H9 (cell line): ENCODE results near the gene PDIA4. TPM values are rescaled to one million over a fixed set of nuclear protein-coding genes. Genes with fewer than 3 reads are reported as not detected.

Experiments used
- DNase-seq: peaks from one replicate; pipeline ENCODE4 v3.0.0-alpha.2; 2017
- H2AFZ ChIP-seq: one replicate; pipeline ENCODE4 v1.6.1; 2013; ENCODE audit warnings: mild to moderate bottlenecking, low read length, control low read depth, moderate library complexity
- H2AK5ac ChIP-seq: 2 replicates; pipeline ENCODE4 v1.6.1; 2013; ENCODE audit warnings: low read length, control low read depth, mixed read lengths; ENCODE audit not compliant: insufficient read length
- H2BK120ac ChIP-seq: one replicate; pipeline ENCODE4 v1.6.1; 2013; ENCODE audit warnings: low read depth, mild to moderate bottlenecking, low read length, control low read depth, inconsistent platforms; ENCODE audit not compliant: poor library complexity, severe bottlenecking
- H2BK12ac ChIP-seq: 2 replicates; pipeline ENCODE4 v1.6.1; 2013; ENCODE audit warnings: low read length, control low read depth, mixed read lengths, low read depth; ENCODE audit not compliant: insufficient read length
- H2BK15ac ChIP-seq: 2 replicates; pipeline ENCODE4 v1.6.1; 2013; ENCODE audit warnings: low read depth, low read length, control low read depth
- H2BK20ac ChIP-seq: one replicate; pipeline ENCODE4 v1.6.1; 2013; ENCODE audit warnings: low read depth, mild to moderate bottlenecking, low read length, control low read depth, inconsistent platforms; ENCODE audit not compliant: poor library complexity, severe bottlenecking
- H2BK5ac ChIP-seq: 2 replicates; pipeline ENCODE4 v1.6.1; 2013; ENCODE audit warnings: low read length, control low read depth, mixed read lengths; ENCODE audit not compliant: insufficient read length
- H3K14ac ChIP-seq: 2 replicates; pipeline ENCODE4 v1.6.1; 2013; ENCODE audit warnings: low read length, control low read depth; ENCODE audit not compliant: insufficient read depth
- H3K18ac ChIP-seq: 2 replicates; pipeline ENCODE4 v1.6.1; 2013; ENCODE audit warnings: low read depth, mild to moderate bottlenecking, mixed read lengths, low read length, control low read depth; ENCODE audit not compliant: insufficient read length
- H3K23ac ChIP-seq: 2 replicates; pipeline ENCODE4 v1.6.1; 2013; ENCODE audit warnings: low read length, control low read depth, mixed read lengths, low read depth; ENCODE audit not compliant: insufficient read length
- H3K23me2 ChIP-seq: 2 replicates; pipeline ENCODE4 v1.6.1; 2013; ENCODE audit warnings: low read depth, mild to moderate bottlenecking, mixed read lengths, low read length, control low read depth; ENCODE audit not compliant: insufficient read length, poor library complexity, severe bottlenecking
- H3K27ac ChIP-seq: 2 replicates; pipeline ENCODE4 v1.5.1; 2013; ENCODE audit warnings: low read length, control low read depth, mixed read lengths, low read depth; ENCODE audit not compliant: insufficient read length
- H3K27me3 ChIP-seq: 2 replicates; pipeline ENCODE4 v1.6.1; 2013; ENCODE audit warnings: low read length, control low read depth, inconsistent platforms; ENCODE audit not compliant: insufficient read depth
- H3K4ac ChIP-seq: 2 replicates; pipeline ENCODE4 v1.6.1; 2013; ENCODE audit warnings: low read depth, mild to moderate bottlenecking, control low read depth, inconsistent platforms, low read length, moderate library complexity
- H3K4me1 ChIP-seq: 2 replicates; pipeline ENCODE4 v1.6.1; 2013; ENCODE audit warnings: low read length, control low read depth, inconsistent platforms; ENCODE audit not compliant: insufficient read depth
- H3K4me2 ChIP-seq: 2 replicates; pipeline ENCODE4 v1.6.1; 2013; ENCODE audit warnings: low read length, control low read depth, mixed read lengths; ENCODE audit not compliant: insufficient read length, insufficient read depth
- H3K56ac ChIP-seq: 2 replicates; pipeline ENCODE4 v1.6.1; 2013; ENCODE audit warnings: low read depth, mild to moderate bottlenecking, mixed read lengths, low read length, control low read depth; ENCODE audit not compliant: insufficient read length
- H3K79me1 ChIP-seq: 2 replicates; pipeline ENCODE4 v1.6.1; 2013; ENCODE audit warnings: low read depth, mild to moderate bottlenecking, moderate library complexity, low read length, control low read depth, inconsistent platforms; ENCODE audit not compliant: insufficient read depth, poor library complexity, severe bottlenecking
- H3K79me2 ChIP-seq: 2 replicates; pipeline ENCODE4 v1.6.1; 2013; ENCODE audit warnings: low read length, control low read depth, inconsistent platforms; ENCODE audit not compliant: insufficient read depth
- H3K9ac ChIP-seq: 2 replicates; pipeline ENCODE4 v1.6.1; 2013; ENCODE audit warnings: low read length, control low read depth, mixed read lengths; ENCODE audit not compliant: insufficient read length; ENCODE audit errors: extremely low read depth
- H3K9me3 ChIP-seq: one replicate; pipeline ENCODE4 v1.6.1; 2013; ENCODE audit warnings: low read depth, low read length, inconsistent platforms; ENCODE audit not compliant: control insufficient read depth
- H3T11ph ChIP-seq: one replicate; pipeline ENCODE4 v1.6.1; 2013; ENCODE audit warnings: mild to moderate bottlenecking, low read length, control low read depth, inconsistent platforms
- H4K20me1 ChIP-seq: one replicate; pipeline ENCODE4 v1.6.1; 2013; ENCODE audit not compliant: control insufficient read depth, insufficient read length, insufficient read depth
- H4K5ac ChIP-seq: 2 replicates; pipeline ENCODE4 v1.6.1; 2013; ENCODE audit warnings: low read depth, mild to moderate bottlenecking, mixed read lengths, low read length, control low read depth; ENCODE audit not compliant: insufficient read length
- H4K8ac ChIP-seq: replicated peaks from 2 replicates; pipeline ENCODE4 v1.6.1; 2013; ENCODE audit warnings: low read length, control low read depth, mixed read lengths, low read depth; ENCODE audit not compliant: insufficient read length
- H4K91ac ChIP-seq: 2 replicates; pipeline ENCODE4 v1.6.1; 2013; ENCODE audit warnings: low read depth, mild to moderate bottlenecking, moderate library complexity, mixed read lengths, low read length, control low read depth; ENCODE audit not compliant: insufficient read length
- H3K27ac Mint-ChIP-seq, 3 experiments: 2 replicates in 2 of 3; 3 replicates in 1 of 3; pipeline ENCODE4 v1.8.0; 2020 to 2021; ENCODE audit warnings: mixed read lengths in 3 of 3, mild to moderate bottlenecking in 1 of 3, moderate library complexity in 1 of 3
- H3K27me3 Mint-ChIP-seq: 2 replicates; pipeline ENCODE4 v1.8.0; 2021; ENCODE audit warnings: low read depth, mild to moderate bottlenecking, moderate library complexity, mixed read lengths
- H3K36me3 Mint-ChIP-seq, 3 experiments: 2 replicates in 2 of 3; 3 replicates in 1 of 3; pipeline ENCODE4 v1.8.0; 2020 to 2021; ENCODE audit warnings: low read depth in 3 of 3, mixed read lengths in 3 of 3; ENCODE audit not compliant: insufficient read depth in 1 of 3
- H3K4me1 Mint-ChIP-seq, 2 experiments: 2 replicates each; pipeline ENCODE4 v1.8.0; 2020; ENCODE audit warnings: mixed read lengths in 2 of 2
- H3K4me3 Mint-ChIP-seq, 2 experiments: 2 replicates in 1 of 2; 3 replicates in 1 of 2; pipeline ENCODE4 v1.8.0; 2020 to 2021; ENCODE audit warnings: mild to moderate bottlenecking in 2 of 2, mixed read lengths in 2 of 2, moderate library complexity in 1 of 2
- H3K9me3 Mint-ChIP-seq, 2 experiments: 2 replicates in 1 of 2; 3 replicates in 1 of 2; pipeline ENCODE4 v1.8.0; 2020; ENCODE audit warnings: mild to moderate bottlenecking in 2 of 2, mixed read lengths in 2 of 2, moderate library complexity in 1 of 2
- CTCF ChIP-seq: fragments of 200-600 bp; sonication (generic); conservative IDR thresholded peaks from 3 replicates; pipeline ENCODE4 v1.8.0; 2021; ENCODE audit warnings: antibody characterized with exemption, mild to moderate bottlenecking
- WGBS: extraction: QIAGEN DNeasy Blood & Tissue Kit; methylation state at CpG from one replicate; pipeline ENCODE4 v1.1.7; 2013; ENCODE audit warnings: missing lambda C conversion rate, low lambda C conversion rate, mixed read lengths; ENCODE audit not compliant: insufficient read length; ENCODE audit errors: extremely low coverage; 5-methylcytosine and 5-hydroxymethylcytosine counted together
- total RNA-seq: library from RNA; stranded (reverse); gene quantifications from 2 replicates; pipeline ENCODE4 v1.2.1, GENCODE V29; 2021

Gene PDIA4
- total RNA-seq, 1 experiment from 2014 or later, result 217 TPM

- Histone ChIP-seq H3K9ac (no peak overlapping the region), H3K79me1 (no peaks in the 10 kb centered on the region), H2BK20ac (no peak overlapping the region), H4K5ac (no peak overlapping the region), H3K27me3 (no peaks in the 10 kb centered on the region), H3K18ac (no peak overlapping the region), H2AK5ac (no peak overlapping the region), H3K14ac (no peak overlapping the region), H3T11ph (no peak overlapping the region), H2BK15ac (no peak overlapping the region), H2BK5ac (no peak overlapping the region), H2BK12ac (no peak overlapping the region), H4K91ac (no peak overlapping the region), H4K20me1 (no peaks in the 10 kb centered on the region), H4K8ac (no peak overlapping the region), H3K56ac (no peak overlapping the region), H3K23me2 (peaks cover 3% of the 10 kb centered on the region), H2BK120ac (no peak overlapping the region), H3K27ac (no peak overlapping the region), H2AFZ (no peak overlapping the region), H3K4me1 (no peaks in the 10 kb centered on the region), H3K4ac (no peak overlapping the region), H3K23ac (no peak overlapping the region), H3K4me2 (no peak overlapping the region), H3K9me3 (no peaks in the 10 kb centered on the region), H3K79me2 (no peaks in the 10 kb centered on the region)
- no peak for TF ChIP-seq CTCF
- no peak for DNase-seq
- no peak overlapping the region for H3K4me3 Mint-ChIP-seq
- WGBS, result no CpG with 5 or more reads among the region's 9 CpGs
- no peaks in the 10 kb centered on the region for H3K27me3 Mint-ChIP-seq
- no peaks in the 10 kb centered on the region for H3K9me3 Mint-ChIP-seq
- H3K4me1 Mint-ChIP-seq, result peaks cover 7 to 18% of the 10 kb centered on the region in 2 experiments
- H3K27ac Mint-ChIP-seq, result no peak overlapping the region; a peak in 2 of 7 replicates
- H3K36me3 Mint-ChIP-seq, result no peaks in the 10 kb centered on the region
Observed at GRCh38 chr7:148958061-148958460, 70.2 kb downstream of the PDIA4 start.
